ENCODE measurements around the gene SLC41A3. TPM values are rescaled to one million over a fixed set of nuclear protein-coding genes. Genes with fewer than 3 reads are reported as not detected.

SLC41A3 gene
- total and polyA plus RNA-seq, 10 of the 15 experiments (the other 5 are each of a cell fraction or from before 2014, with no cell fraction given), result 8.3 to 29.5 (median 16.7) TPM

DNA sequence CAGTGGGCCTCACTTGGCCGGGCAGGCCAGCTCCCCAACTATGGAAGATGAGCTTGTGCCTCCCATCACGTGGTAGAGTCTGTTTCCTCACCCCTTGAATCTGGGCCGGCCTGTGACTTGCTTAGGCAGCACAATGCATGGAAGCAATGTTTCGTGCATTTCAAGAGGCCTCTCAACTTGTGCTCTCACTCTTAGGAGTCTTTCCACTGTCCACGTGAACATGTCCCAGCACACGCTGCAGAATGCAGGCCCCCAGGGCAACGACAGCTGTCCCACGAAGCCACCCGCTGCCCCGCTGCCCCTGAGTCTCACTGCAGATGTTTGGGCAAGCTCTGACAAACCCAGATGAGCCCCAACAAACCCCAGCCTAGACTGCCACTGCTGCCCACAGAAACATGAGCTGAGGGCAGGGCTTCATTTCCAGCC lies 27.2 kb upstream of the SLC41A3 start:
- in situ Hi-C loops (cut with MboI), result no loop called here
- POLR2A ChIA-PET, result no interaction called here

More for the DNA sequence above, 27.2 kb upstream of the SLC41A3 start:
- FAIRE-seq, result no peak
- BruUV-seq (replicated peaks), result no TSS peak
- Histone ChIP-seq H3K4me1 (ENCODE audit: control insufficient read depth, insufficient read depth, low read length) (no peaks in the 10 kb centered on the region), H3K36me3 (ENCODE audit: control insufficient read depth in 2 of 2, insufficient read depth in 2 of 2, low read length in 1 of 2) (no peaks in the 10 kb centered on the region), H3K4me2 (ENCODE audit: control insufficient read depth, insufficient read depth) (no peak overlapping the region), H3K27ac (ENCODE audit: control insufficient read depth, insufficient read depth) (no peak overlapping the region), H3K4me3 (no peak overlapping the region), H4K20me1 (ENCODE audit: control insufficient read depth, insufficient read depth) (no peaks in the 10 kb centered on the region), H3K27me3 (replicated peaks in 1 of 2; ENCODE audit: control insufficient read depth in 2 of 2, insufficient read depth in 2 of 2, low read length in 1 of 2) (no peaks in the 10 kb centered on the region), H3K79me2 (ENCODE audit: control insufficient read depth, insufficient read depth, low read length) (no peaks in the 10 kb centered on the region), H2AFZ (ENCODE audit: control insufficient read depth, low read depth, low read length) (no peak overlapping the region), H3K9me3 (replicated peaks; ENCODE audit: control insufficient read depth, insufficient read depth, low read length) (no peaks in the 10 kb centered on the region), H3K9ac (ENCODE audit: control insufficient read depth, insufficient read depth, low read length) (no peak overlapping the region)
- intact Hi-C loops (cut with micrococcal nuclease; ENCODE audit: unreplicated experiment), result no loop called here
- no peak for ATAC-seq
- ChIA-PET RAD21 (ENCODE audit: unreplicated experiment) (no interaction called here), CTCF (no interaction called here), SMC1A (ENCODE audit: uncharacterized antibody, unreplicated experiment) (no interaction called here)
- WGBS (ENCODE audit: insufficient coverage, insufficient replicate concordance, low lambda C conversion rate, missing lambda C conversion rate), result 51% methylated on average over 7 of the region's 10 CpGs
- DNase-seq (ENCODE audit: low read depth, low spot score), result no peak
- TF ChIP-seq BHLHE40 (IDR thresholded peaks at IDR 0.05; ENCODE audit: borderline replicate concordance in 1 of 2, low read depth in 2 of 2, low read length in 1 of 2) (no peak), GATAD2B (conservative IDR thresholded peaks at IDR 0.05; ENCODE audit: low read depth) (no peak), CREM (IDR thresholded peaks at IDR 0.05; ENCODE audit: low read depth) (no peak), SIN3A (IDR thresholded peaks at IDR 0.05; ENCODE audit: low read depth, low read length) (no peak), ZNF274 (IDR thresholded peaks at IDR 0.05; ENCODE audit: insufficient read depth, insufficient read length) (no peak), RELA (IDR thresholded peaks at IDR 0.05; ENCODE audit: borderline replicate concordance, partially characterized antibody) (no peak), CTCF (IDR thresholded peaks at IDR 0.05 in 2 of 3, conservative IDR thresholded peaks at IDR 0.05 in 1 of 3; ENCODE audit: control insufficient read depth in 2 of 3, extremely low read depth in 1 of 3, insufficient read depth in 1 of 3, low read depth in 3 of 3, low read length in 3 of 3) (no peak), ZNF207 (IDR thresholded peaks at IDR 0.05; ENCODE audit: borderline replicate concordance) (no peak), YY1 (IDR thresholded peaks at IDR 0.05; ENCODE audit: low read depth, low read length) (no peak), BCL3 (IDR thresholded peaks at IDR 0.05; ENCODE audit: borderline replicate concordance, insufficient read depth, low read depth, low read length, poor library complexity, severe bottlenecking) (no peak), NFIC (IDR thresholded peaks at IDR 0.05; ENCODE audit: low read depth, low read length) (no peak)
- TF ChIP-seq, protein P1, sequence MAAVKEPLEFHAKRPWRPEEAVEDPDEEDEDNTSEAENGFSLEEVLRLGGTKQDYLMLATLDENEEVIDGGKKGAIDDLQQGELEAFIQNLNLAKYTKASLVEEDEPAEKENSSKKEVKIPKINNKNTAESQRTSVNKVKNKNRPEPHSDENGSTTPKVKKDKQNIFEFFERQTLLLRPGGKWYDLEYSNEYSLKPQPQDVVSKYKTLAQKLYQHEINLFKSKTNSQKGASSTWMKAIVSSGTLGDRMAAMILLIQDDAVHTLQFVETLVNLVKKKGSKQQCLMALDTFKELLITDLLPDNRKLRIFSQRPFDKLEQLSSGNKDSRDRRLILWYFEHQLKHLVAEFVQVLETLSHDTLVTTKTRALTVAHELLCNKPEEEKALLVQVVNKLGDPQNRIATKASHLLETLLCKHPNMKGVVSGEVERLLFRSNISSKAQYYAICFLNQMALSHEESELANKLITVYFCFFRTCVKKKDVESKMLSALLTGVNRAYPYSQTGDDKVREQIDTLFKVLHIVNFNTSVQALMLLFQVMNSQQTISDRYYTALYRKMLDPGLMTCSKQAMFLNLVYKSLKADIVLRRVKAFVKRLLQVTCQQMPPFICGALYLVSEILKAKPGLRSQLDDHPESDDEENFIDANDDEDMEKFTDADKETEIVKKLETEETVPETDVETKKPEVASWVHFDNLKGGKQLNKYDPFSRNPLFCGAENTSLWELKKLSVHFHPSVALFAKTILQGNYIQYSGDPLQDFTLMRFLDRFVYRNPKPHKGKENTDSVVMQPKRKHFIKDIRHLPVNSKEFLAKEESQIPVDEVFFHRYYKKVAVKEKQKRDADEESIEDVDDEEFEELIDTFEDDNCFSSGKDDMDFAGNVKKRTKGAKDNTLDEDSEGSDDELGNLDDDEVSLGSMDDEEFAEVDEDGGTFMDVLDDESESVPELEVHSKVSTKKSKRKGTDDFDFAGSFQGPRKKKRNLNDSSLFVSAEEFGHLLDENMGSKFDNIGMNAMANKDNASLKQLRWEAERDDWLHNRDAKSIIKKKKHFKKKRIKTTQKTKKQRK (IDR thresholded peaks at IDR 0.05; ENCODE audit: low read depth, low read length), result no peak
- TF ChIP-seq, protein P2, sequence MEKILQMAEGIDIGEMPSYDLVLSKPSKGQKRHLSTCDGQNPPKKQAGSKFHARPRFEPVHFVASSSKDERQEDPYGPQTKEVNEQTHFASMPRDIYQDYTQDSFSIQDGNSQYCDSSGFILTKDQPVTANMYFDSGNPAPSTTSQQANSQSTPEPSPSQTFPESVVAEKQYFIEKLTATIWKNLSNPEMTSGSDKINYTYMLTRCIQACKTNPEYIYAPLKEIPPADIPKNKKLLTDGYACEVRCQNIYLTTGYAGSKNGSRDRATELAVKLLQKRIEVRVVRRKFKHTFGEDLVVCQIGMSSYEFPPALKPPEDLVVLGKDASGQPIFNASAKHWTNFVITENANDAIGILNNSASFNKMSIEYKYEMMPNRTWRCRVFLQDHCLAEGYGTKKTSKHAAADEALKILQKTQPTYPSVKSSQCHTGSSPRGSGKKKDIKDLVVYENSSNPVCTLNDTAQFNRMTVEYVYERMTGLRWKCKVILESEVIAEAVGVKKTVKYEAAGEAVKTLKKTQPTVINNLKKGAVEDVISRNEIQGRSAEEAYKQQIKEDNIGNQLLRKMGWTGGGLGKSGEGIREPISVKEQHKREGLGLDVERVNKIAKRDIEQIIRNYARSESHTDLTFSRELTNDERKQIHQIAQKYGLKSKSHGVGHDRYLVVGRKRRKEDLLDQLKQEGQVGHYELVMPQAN (conservative IDR thresholded peaks at IDR 0.05), result no peak
